Measurements from ENCODE around the gene GSTO1. TPM values are rescaled to one million over a fixed set of nuclear protein-coding genes. Genes with fewer than 3 reads are reported as not detected.
A peak's percentile ranks its signal among the peaks of the same experiment; 100 is the strongest.
"Not testable (repeated sequence)": the region's sequence is repeated elsewhere in the genome, so short reads cannot be mapped to it uniquely, and the experiment has no call there.

The GSTO1 gene
- total and polyA plus RNA-seq, 4 donors, result 47.2 to 244 (median 168) TPM

DNA sequence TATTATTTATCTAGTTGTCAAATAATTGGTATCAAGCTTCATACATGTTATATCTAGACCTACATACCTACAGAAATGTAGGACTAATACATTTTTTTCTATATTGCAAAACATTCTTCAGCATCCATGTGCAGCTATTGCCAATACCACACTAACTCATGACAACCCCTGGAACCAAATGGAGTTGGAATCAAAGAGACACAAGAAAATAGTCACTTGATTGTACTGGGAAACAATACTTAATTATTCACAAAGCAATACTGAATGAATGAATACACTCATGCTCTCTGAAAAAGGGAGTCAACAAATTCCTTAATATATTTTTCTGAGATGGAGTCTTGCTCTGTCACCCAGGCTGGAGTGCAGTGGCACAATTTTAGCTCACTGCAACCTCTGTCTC, 12.1 kb upstream of the GSTO1 start:
- TF ChIP-seq, protein P1, sequence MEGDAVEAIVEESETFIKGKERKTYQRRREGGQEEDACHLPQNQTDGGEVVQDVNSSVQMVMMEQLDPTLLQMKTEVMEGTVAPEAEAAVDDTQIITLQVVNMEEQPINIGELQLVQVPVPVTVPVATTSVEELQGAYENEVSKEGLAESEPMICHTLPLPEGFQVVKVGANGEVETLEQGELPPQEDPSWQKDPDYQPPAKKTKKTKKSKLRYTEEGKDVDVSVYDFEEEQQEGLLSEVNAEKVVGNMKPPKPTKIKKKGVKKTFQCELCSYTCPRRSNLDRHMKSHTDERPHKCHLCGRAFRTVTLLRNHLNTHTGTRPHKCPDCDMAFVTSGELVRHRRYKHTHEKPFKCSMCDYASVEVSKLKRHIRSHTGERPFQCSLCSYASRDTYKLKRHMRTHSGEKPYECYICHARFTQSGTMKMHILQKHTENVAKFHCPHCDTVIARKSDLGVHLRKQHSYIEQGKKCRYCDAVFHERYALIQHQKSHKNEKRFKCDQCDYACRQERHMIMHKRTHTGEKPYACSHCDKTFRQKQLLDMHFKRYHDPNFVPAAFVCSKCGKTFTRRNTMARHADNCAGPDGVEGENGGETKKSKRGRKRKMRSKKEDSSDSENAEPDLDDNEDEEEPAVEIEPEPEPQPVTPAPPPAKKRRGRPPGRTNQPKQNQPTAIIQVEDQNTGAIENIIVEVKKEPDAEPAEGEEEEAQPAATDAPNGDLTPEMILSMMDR (IDR thresholded peaks at IDR 0.05; ENCODE audit: control extremely low read depth, extremely low read depth), result no peak
- H3K4me1 ChIP-seq (ENCODE audit: control insufficient read depth in 5 of 5, insufficient read depth in 5 of 5, low read length in 5 of 5), result no peaks in the 10 kb centered on the region
- no peaks in the 10 kb centered on the region for H3K9me3 ChIP-seq (ENCODE audit: control insufficient read depth in 4 of 4, insufficient read depth in 3 of 4, low read length in 3 of 4)
- DNase-seq, result no peak
- no peak overlapping the region for H3K4me3 ChIP-seq
- no peak overlapping the region for H3K27ac ChIP-seq (ENCODE audit: low read depth in 1 of 2, low read length in 1 of 2)
- H3K9ac ChIP-seq (ENCODE audit: insufficient read depth in 1 of 2, low read length in 2 of 2), result no peak overlapping the region
- ATAC-seq (ENCODE audit: insufficient read depth, low FRiP score), result no peak
- no peaks in the 10 kb centered on the region for H3K27me3 ChIP-seq (ENCODE audit: control insufficient read depth in 3 of 3, insufficient read depth in 3 of 3, low read length in 2 of 3)
- H3K36me3 ChIP-seq (ENCODE audit: control insufficient read depth in 4 of 4, insufficient read depth in 4 of 4, low read length in 4 of 4), result no peaks in the 10 kb centered on the region

DNA sequence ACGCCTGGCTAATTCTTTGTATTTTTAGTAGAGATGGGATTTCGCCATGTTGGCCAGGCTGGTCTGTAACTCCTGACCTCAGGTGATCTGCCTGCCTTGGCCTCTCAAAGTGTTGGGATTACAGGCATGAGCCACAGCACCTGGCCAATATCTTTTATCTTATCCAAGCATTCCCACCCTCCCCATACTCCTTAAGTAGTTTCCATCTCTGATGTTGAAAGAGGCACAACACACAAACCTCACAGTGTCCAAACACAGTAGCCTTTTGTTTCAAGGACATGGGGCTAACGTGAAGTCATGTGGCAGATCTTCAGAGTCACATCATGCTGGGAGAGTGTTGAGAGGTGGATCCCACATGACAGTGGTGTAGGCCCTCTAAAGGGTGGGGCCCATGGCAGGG, 11.7 kb upstream of the GSTO1 start:
- H3K4me1 ChIP-seq (ENCODE audit: control insufficient read depth in 5 of 5, insufficient read depth in 5 of 5, low read length in 5 of 5); DNase-seq: not testable (repeated sequence)

DNA sequence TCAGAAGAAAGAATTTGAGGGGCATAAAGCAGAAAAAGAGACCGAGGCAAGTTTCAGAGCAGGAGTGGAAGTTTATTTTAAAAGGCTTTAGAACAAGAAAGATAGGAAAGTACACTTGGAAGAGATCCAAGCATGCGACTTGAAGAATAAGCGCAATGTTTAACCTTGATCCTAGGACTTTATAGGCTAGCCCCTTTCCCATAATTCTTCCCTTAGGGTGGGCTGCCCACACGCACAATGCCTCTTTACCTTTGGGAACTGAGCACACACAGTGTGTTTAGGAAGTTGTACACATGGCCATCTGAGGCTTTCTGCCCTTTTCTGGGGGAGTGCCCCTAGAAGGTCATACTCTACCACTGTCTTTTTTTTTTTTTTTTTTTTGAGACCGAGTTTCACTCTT, 11.2 kb upstream of the GSTO1 start:
- H3K4me1 ChIP-seq (ENCODE audit: control insufficient read depth in 5 of 5, insufficient read depth in 5 of 5, low read length in 5 of 5), result no peaks in the 10 kb centered on the region
- 50 to 73% methylated on average over 5 of the region's 5 CpGs for WGBS, 2 donors
- H3K27ac ChIP-seq (ENCODE audit: low read depth in 1 of 2, low read length in 1 of 2), result no peak overlapping the region
- H3K27me3 ChIP-seq (ENCODE audit: control insufficient read depth in 3 of 3, insufficient read depth in 3 of 3, low read length in 2 of 3), result no peaks in the 10 kb centered on the region
- H3K36me3 ChIP-seq (ENCODE audit: control insufficient read depth in 4 of 4, insufficient read depth in 4 of 4, low read length in 4 of 4), result no peaks in the 10 kb centered on the region
- no peak overlapping the region for H3K9ac ChIP-seq (ENCODE audit: insufficient read depth in 1 of 2, low read length in 2 of 2)
- no peaks in the 10 kb centered on the region for H3K9me3 ChIP-seq (ENCODE audit: control insufficient read depth in 4 of 4, insufficient read depth in 3 of 4, low read length in 3 of 4)
- no peak overlapping the region for H3K4me3 ChIP-seq
- TF ChIP-seq, protein P1 (IDR thresholded peaks at IDR 0.05; ENCODE audit: control extremely low read depth, extremely low read depth), result no peak
- DNase-seq (peak in 2 of 3 donors; percentile 26 to 67), ATAC-seq (ENCODE audit: insufficient read depth, low FRiP score) (no peak)

More for the DNA sequence above, 11.7 kb upstream of the GSTO1 start:
- not testable (repeated sequence) for H3K4me3 ChIP-seq; H3K9me3 ChIP-seq (ENCODE audit: control insufficient read depth in 4 of 4, insufficient read depth in 3 of 4, low read length in 3 of 4); H3K27me3 ChIP-seq (ENCODE audit: control insufficient read depth in 3 of 3, insufficient read depth in 3 of 3, low read length in 2 of 3); H3K9ac ChIP-seq (ENCODE audit: insufficient read depth in 1 of 2, low read length in 2 of 2); H3K36me3 ChIP-seq (ENCODE audit: control insufficient read depth in 4 of 4, insufficient read depth in 4 of 4, low read length in 4 of 4); H3K27ac ChIP-seq (ENCODE audit: low read depth in 1 of 2, low read length in 1 of 2); ATAC-seq (ENCODE audit: insufficient read depth, low FRiP score)
- WGBS, 2 donors, result 89 to 95% methylated on average over 3 of the region's 3 CpGs

DNA sequence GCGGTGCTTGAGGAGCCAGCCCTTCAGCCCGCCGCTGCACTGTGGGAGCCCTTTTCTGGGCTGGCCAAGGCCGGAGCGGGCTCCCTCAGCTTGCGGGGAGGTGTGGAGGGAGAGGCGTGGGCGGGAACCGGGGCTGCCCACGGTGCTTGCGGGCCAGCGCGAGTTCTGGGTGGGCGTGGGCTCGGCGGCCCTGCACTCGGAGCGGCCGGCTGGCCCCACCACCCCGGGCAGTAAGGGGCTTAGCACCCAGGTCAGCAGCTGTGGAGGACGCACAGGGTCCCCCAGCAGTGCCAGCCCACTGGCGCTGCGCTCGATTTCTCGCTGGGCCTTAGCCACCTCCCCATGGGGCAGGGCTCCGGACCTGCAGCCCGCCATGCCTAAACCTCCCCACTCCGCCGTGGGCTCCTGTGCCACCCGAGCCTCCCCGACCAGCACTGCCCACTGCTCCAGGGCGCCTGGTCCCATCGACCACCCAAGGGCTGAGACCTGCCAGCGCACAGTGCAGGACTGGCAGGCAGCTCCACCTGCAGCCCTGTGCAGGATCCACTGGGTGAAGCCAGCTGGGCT, 9.5 kb upstream of the GSTO1 start:
- DNase-seq, result no peak
- Histone ChIP-seq H3K4me1 (ENCODE audit: control insufficient read depth in 5 of 5, insufficient read depth in 5 of 5, low read length in 5 of 5) (no peaks in the 10 kb centered on the region), H3K27me3 (ENCODE audit: control insufficient read depth in 3 of 3, insufficient read depth in 3 of 3, low read length in 2 of 3) (peaks cover 0 to 2% (median 2%) of the 10 kb centered on the region in 3 donors), H3K4me3 (no peak overlapping the region), H3K9me3 (ENCODE audit: control insufficient read depth in 4 of 4, insufficient read depth in 3 of 4, low read length in 3 of 4) (no peaks in the 10 kb centered on the region), H3K9ac (ENCODE audit: insufficient read depth in 1 of 2, low read length in 2 of 2) (no peak overlapping the region), H3K36me3 (ENCODE audit: control insufficient read depth in 4 of 4, insufficient read depth in 4 of 4, low read length in 4 of 4) (no peaks in the 10 kb centered on the region), H3K27ac (ENCODE audit: low read depth in 1 of 2, low read length in 1 of 2) (no peak overlapping the region)
- TF ChIP-seq, protein P1 (IDR thresholded peaks at IDR 0.05; ENCODE audit: control extremely low read depth, extremely low read depth), result no peak
- WGBS, 2 donors, result 95 to 99% methylated on average over 34 of the region's 34 CpGs
- ATAC-seq (ENCODE audit: insufficient read depth, low FRiP score), result no peak

All from lung (tissue), 12 donors.